Measurements from ENCODE around the gene P3H2.

The P3H2 gene

GRCh38 chr3:190012314-190012782 lies 108.3 kb downstream of the P3H2 start:
- no peak for FAIRE-seq

- FAIRE-seq: no peak
These were observed 110.2 kb downstream of the P3H2 start for GRCh38 chr3:190010486-190010885.

GRCh38 chr3:190009614-190010013 lies 111.1 kb downstream of the P3H2 start:
- no peak for FAIRE-seq

- FAIRE-seq: no peak
These were observed 112.3 kb downstream of the P3H2 start for GRCh38 chr3:190008432-190008831.

- no peak for FAIRE-seq
These were observed 115.2 kb downstream of the P3H2 start for GRCh38 chr3:190005343-190006113.

GRCh38 chr3:190004656-190005055 lies 116.0 kb downstream of the P3H2 start:
- no peak for FAIRE-seq

GRCh38 chr3:190003681-190004123 lies 117.0 kb downstream of the P3H2 start:
- FAIRE-seq: no peak

GRCh38 chr3:190003068-190003467 lies 117.6 kb downstream of the P3H2 start:
- FAIRE-seq: no peak

GRCh38 chr3:190001426-190001825 lies 119.3 kb downstream of the P3H2 start:
- FAIRE-seq: no peak

GRCh38 chr3:190000861-190001196 lies 119.9 kb downstream of the P3H2 start:
- FAIRE-seq: no peak

- no peak for FAIRE-seq
These were observed 120.4 kb downstream of the P3H2 start for GRCh38 chr3:190000187-190000860.

- no peak for FAIRE-seq
These were observed 121.0 kb downstream of the P3H2 start for GRCh38 chr3:189999718-190000117.

- FAIRE-seq: no peak
These were observed 125.6 kb downstream of the P3H2 start for GRCh38 chr3:189995129-189995528.

GRCh38 chr3:189990826-189991225 lies 129.9 kb downstream of the P3H2 start:
- no peak for FAIRE-seq

GRCh38 chr3:189988854-189989253 lies 131.8 kb downstream of the P3H2 start:
- FAIRE-seq: no peak

- FAIRE-seq: no peak
These were observed 132.4 kb downstream of the P3H2 start for GRCh38 chr3:189988322-189988721.

- no peak for FAIRE-seq
These were observed 134.7 kb downstream of the P3H2 start for GRCh38 chr3:189985948-189986347.

GRCh38 chr3:189983612-189984011 lies 137.1 kb downstream of the P3H2 start:
- no peak for FAIRE-seq

GRCh38 chr3:189982321-189982945 lies 138.3 kb downstream of the P3H2 start:
- no peak for FAIRE-seq

- no peak for FAIRE-seq
These were observed 139.0 kb downstream of the P3H2 start for GRCh38 chr3:189981668-189982067.

GRCh38 chr3:189978753-189979152 lies 141.9 kb downstream of the P3H2 start:
- no peak for FAIRE-seq

GRCh38 chr3:189977174-189977573 lies 143.5 kb downstream of the P3H2 start:
- FAIRE-seq: no peak

GRCh38 chr3:189975391-189975990 lies 145.2 kb downstream of the P3H2 start:
- no peak for FAIRE-seq

- no peak for FAIRE-seq
These were observed 146.3 kb downstream of the P3H2 start for GRCh38 chr3:189974359-189974758.
